ENCODE measurements around the gene TBK1. TPM values are rescaled to one million over a fixed set of nuclear protein-coding genes. Genes with fewer than 3 reads are reported as not detected.

The TBK1 gene
- total and polyA plus RNA-seq, 10 donors, result 13.9 to 55.2 (median 34.9) TPM

DNA sequence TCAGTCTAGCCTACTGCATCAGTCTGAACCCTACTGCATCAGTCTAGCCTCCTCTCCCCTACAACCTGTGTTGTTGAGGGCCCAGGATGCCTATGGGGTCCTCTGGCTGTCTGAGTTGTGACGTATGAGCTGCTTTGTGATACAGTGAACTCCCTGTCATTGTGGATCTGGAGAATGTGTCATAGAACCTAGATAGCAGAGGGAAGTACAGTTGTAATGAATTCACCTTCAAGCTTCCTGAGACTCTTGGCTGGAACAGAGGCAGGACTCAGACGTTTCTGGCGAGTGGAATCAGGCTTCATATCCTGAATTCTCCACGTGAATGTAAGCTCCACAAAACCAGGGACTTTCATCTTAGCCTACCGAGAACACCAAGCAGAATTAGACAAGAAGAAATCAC lies 17.0 kb downstream of the TBK1 start:
- peaks cover 0 to 7% (median 2%) of the 10 kb centered on the region in 6 donors for H3K4me1 ChIP-seq
- DNase-seq, result no peak
- H3K9me3 ChIP-seq, result no peaks in the 10 kb centered on the region
- TF ChIP-seq, protein P1, sequence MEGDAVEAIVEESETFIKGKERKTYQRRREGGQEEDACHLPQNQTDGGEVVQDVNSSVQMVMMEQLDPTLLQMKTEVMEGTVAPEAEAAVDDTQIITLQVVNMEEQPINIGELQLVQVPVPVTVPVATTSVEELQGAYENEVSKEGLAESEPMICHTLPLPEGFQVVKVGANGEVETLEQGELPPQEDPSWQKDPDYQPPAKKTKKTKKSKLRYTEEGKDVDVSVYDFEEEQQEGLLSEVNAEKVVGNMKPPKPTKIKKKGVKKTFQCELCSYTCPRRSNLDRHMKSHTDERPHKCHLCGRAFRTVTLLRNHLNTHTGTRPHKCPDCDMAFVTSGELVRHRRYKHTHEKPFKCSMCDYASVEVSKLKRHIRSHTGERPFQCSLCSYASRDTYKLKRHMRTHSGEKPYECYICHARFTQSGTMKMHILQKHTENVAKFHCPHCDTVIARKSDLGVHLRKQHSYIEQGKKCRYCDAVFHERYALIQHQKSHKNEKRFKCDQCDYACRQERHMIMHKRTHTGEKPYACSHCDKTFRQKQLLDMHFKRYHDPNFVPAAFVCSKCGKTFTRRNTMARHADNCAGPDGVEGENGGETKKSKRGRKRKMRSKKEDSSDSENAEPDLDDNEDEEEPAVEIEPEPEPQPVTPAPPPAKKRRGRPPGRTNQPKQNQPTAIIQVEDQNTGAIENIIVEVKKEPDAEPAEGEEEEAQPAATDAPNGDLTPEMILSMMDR (IDR thresholded peaks at IDR 0.05 in 8 of 11, conservative IDR thresholded peaks at IDR 0.05 in 3 of 11), result no peak
- no peak for TF ChIP-seq POLR2AphosphoS5 (IDR thresholded peaks at IDR 0.05)
- no peak for TF ChIP-seq POLR2A (IDR thresholded peaks at IDR 0.05)
- no peak overlapping the region for H3K4me3 ChIP-seq
- WGBS, 5 donors, result 61 to 79% (median 69%) methylated on average over 5 of the region's 5 CpGs
- intact Hi-C loops (cut with DNase I; ENCODE audit: low total_unique reads), result no loop called here
- H3K27ac ChIP-seq, result peak overlapping the region in 3 of 8 donors; percentile 14 to 28 (median 19)
- H3K36me3 ChIP-seq, result peaks cover 4 to 100% (median 53%) of the 10 kb centered on the region in 6 donors
- no peaks in the 10 kb centered on the region for H3K27me3 ChIP-seq (replicated peaks in 1 of 7)

DNA sequence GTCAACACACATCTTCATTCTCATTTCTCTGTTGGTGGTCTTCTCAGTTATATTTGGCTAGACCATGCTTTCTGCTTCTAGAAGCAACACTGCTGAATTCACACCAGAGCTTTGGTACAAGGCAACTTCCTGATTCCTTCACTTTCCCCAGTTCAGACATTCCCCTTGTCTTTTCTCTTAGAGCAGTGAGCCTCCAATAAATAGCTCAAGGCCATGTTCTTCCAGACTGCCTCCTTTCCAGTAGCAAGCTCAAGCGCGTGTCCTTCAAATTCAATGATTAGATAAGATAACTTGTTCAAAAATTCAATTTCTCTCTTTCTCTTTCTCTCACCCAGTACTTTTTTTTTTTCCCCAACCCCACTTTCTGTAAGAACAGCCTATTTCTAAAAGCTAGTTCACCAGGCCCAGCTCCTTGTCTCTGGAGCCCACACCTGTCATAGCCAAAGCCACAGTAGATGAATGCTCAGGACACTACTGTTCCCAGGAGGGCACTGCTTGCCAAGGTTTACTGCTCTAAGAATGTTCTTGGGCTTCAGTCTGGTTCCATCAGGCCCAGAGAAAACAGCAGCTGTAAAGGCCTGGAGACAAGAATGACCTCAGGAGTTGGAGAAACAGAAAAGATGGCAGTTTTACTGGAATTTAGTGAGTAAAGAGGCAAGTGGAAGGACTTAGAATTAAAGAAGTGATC lies 17.7 kb downstream of the TBK1 start:
- no peak for DNase-seq
- H3K27ac ChIP-seq, result peak overlapping the region in 2 of 8 donors; percentile 14 to 19
- peaks cover 6 to 100% (median 56%) of the 10 kb centered on the region in 6 donors for H3K36me3 ChIP-seq
- intact Hi-C loops (cut with DNase I; ENCODE audit: low total_unique reads), result no loop called here
- TF ChIP-seq, protein P1 (IDR thresholded peaks at IDR 0.05 in 8 of 11, conservative IDR thresholded peaks at IDR 0.05 in 3 of 11), result no peak
- TF ChIP-seq POLR2AphosphoS5 (IDR thresholded peaks at IDR 0.05) (no peak), POLR2A (IDR thresholded peaks at IDR 0.05) (no peak)
- no peaks in the 10 kb centered on the region for H3K9me3 ChIP-seq
- H3K4me1 ChIP-seq, result peaks cover 0 to 7% (median 2%) of the 10 kb centered on the region in 6 donors
- 77 to 91% (median 89%) methylated on average over 2 of the region's 2 CpGs for WGBS, 5 donors
- no peak overlapping the region for H3K4me3 ChIP-seq
- H3K27me3 ChIP-seq (replicated peaks in 1 of 7), result no peaks in the 10 kb centered on the region

DNA sequence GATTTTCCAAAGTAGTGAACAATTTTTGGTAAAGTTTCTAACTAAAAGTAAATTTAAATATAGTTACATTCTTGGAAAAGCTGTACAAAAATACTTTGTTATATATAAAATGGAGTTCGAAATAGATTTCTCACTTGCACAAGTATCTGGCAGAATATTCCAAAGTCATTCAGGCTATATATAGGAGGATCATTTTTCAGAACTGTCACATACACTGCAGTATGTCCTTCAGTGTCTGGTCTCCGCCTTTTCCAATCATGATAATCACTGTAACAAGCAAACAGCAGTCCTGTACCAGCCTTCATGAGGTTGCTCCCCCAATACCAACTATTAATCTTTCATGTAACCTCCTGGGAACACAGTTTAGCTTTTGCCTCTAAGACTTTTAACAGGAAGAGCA lies 18.6 kb downstream of the TBK1 start:
- 80 to 93% (median 84%) methylated on average over 2 of the region's 2 CpGs for WGBS, 5 donors
- Histone ChIP-seq H3K4me3 (no peak overlapping the region), H3K27ac (no peak overlapping the region), H3K4me1 (peaks cover 0 to 7% (median 2%) of the 10 kb centered on the region in 6 donors), H3K27me3 (replicated peaks in 1 of 7) (no peaks in the 10 kb centered on the region), H3K9me3 (peaks cover 0 to 8% (median 5%) of the 10 kb centered on the region in 8 donors), H3K36me3 (peaks cover 6 to 100% (median 57%) of the 10 kb centered on the region in 6 donors)
- TF ChIP-seq, protein P1 (IDR thresholded peaks at IDR 0.05 in 8 of 11, conservative IDR thresholded peaks at IDR 0.05 in 3 of 11), result no peak
- TF ChIP-seq POLR2A (IDR thresholded peaks at IDR 0.05) (no peak), POLR2AphosphoS5 (IDR thresholded peaks at IDR 0.05) (no peak)
- intact Hi-C loops (cut with DNase I; ENCODE audit: low total_unique reads), result no loop called here
- DNase-seq, result no peak

DNA sequence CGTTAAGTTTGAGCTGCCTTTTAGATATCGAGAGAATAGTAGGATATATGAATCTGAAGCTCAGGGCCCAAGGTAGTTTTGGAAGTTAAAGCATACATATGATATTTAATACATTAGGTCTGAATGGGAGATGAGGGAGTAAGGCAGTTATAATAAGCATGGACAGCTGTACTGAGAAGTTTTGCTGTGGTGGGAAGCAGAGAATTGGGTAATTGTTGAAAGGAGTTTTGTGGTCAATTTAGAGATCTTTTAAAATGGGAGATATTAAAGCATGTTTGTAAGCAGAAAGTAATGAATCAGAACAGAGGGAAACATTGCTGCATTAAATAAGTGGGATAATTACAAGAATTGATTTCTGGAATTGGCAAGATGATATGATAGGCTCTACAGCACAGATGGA lies 21.3 kb downstream of the TBK1 start:
- peaks cover 2 to 100% (median 59%) of the 10 kb centered on the region in 6 donors for H3K36me3 ChIP-seq
- intact Hi-C loops (cut with DNase I; ENCODE audit: low total_unique reads), result no loop called here

More for the DNA sequence above, 21.3 kb downstream of the TBK1 start:
- no peak for DNase-seq
- no peak overlapping the region for H3K27ac ChIP-seq
- H3K4me3 ChIP-seq, result no peak overlapping the region
- peaks cover 0 to 24% (median 21%) of the 10 kb centered on the region in 8 donors for H3K9me3 ChIP-seq
- peaks cover 0 to 7% (median 2%) of the 10 kb centered on the region in 6 donors for H3K4me1 ChIP-seq
- whole genome bisulfite sequencing, 5 donors, result 92 to 97% (median 94%) methylated on average over 2 of the region's 2 CpGs
- no peaks in the 10 kb centered on the region for H3K27me3 ChIP-seq (replicated peaks in 1 of 7)
- no peak for TF ChIP-seq POLR2A (IDR thresholded peaks at IDR 0.05)

All from spleen (tissue), 11 donors.